Measurements from ENCODE around the gene SFTPA1. TPM values are rescaled to one million over a fixed set of nuclear protein-coding genes. Genes with fewer than 3 reads are reported as not detected.
"Not testable (repeated sequence)": the region's sequence is repeated elsewhere in the genome, so short reads cannot be mapped to it uniquely, and the experiment has no call there.

The SFTPA1 gene
- total and polyA plus RNA-seq, 3 donors from 2014 or later, result not detected

DNA sequence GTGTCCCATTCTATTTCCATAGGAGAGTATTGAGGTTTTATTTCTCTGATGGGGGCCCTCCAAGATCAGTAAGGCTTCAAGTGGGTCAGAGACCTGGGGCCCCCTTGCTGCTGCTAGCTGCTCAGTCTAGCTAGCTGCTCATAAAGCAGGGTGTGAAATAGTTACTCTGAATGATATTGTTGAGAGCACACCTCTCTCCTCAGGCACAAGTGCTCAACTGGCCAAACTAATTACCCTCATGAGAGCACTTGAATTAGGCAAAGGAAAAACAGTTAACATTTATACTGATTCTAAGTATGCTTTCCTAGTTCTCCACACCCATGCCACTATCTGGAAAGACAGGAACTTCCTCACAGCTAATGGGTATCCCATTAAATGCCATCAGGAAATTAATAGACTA is 5.4 kb upstream of the SFTPA1 start:
- H3K36me3 ChIP-seq (ENCODE audit: low read depth, missing control alignments), result no peaks in the 10 kb centered on the region
- no peaks in the 10 kb centered on the region for H3K4me1 ChIP-seq
- H3K27me3 ChIP-seq, result no peaks in the 10 kb centered on the region
- TF ChIP-seq, protein P1, sequence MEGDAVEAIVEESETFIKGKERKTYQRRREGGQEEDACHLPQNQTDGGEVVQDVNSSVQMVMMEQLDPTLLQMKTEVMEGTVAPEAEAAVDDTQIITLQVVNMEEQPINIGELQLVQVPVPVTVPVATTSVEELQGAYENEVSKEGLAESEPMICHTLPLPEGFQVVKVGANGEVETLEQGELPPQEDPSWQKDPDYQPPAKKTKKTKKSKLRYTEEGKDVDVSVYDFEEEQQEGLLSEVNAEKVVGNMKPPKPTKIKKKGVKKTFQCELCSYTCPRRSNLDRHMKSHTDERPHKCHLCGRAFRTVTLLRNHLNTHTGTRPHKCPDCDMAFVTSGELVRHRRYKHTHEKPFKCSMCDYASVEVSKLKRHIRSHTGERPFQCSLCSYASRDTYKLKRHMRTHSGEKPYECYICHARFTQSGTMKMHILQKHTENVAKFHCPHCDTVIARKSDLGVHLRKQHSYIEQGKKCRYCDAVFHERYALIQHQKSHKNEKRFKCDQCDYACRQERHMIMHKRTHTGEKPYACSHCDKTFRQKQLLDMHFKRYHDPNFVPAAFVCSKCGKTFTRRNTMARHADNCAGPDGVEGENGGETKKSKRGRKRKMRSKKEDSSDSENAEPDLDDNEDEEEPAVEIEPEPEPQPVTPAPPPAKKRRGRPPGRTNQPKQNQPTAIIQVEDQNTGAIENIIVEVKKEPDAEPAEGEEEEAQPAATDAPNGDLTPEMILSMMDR (IDR thresholded peaks at IDR 0.05), result no peak
- TF ChIP-seq POLR2A (IDR thresholded peaks at IDR 0.05), result no peak
- no peaks in the 10 kb centered on the region for H3K9me3 ChIP-seq
- intact Hi-C loops (cut with DNase I; ENCODE audit: low total_unique reads), result no loop called here
- H3K4me3 ChIP-seq, result no peak overlapping the region
- no peak overlapping the region for H3K27ac ChIP-seq
- DNase-seq, result no peak

DNA sequence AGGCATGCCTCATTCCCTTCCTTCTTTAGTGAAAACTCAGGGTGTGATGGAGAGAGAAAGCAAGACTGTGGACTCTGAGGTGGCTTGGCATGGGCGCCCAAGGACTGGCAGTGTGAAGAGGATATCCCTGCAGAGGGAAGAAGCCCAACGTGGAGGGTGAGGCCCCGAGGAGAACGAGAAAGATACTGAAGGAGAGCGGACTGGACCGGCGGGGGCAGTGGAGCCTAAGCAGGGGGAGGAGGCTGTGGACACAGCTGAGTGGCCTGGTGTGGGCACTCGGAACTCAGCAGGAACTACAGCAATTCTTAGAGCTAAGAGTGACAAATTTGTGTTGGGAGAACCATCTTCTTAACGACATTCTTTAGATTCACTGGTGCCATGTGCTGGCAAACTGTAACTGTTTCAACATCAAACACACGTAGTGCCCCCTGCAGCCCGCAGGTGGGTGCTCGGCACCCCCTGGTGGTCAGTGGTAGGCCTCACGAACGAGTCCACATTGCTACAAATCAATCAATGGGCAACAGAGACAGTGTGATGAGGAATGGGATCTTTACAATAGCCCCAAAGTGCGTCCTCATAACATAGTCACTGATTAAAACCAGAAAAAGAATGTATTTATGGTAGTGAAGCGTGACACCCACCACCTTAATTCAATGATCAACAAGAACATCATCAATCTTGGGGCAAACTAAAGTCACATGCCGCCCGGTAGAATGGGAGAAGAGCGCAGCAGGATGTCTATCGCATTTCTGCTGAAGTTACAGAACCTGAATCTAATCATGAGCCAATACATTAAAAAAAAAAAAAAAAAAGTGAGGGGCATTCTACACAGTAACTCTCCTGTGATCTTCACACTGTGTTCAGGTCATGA is 2.0 kb upstream of the SFTPA1 start:
- H3K36me3 ChIP-seq (ENCODE audit: low read depth, missing control alignments), result no peaks in the 10 kb centered on the region
- H3K9me3 ChIP-seq, result no peaks in the 10 kb centered on the region
- H3K27ac ChIP-seq, result no peak overlapping the region
- no peak for TF ChIP-seq POLR2A (IDR thresholded peaks at IDR 0.05)
- TF ChIP-seq, protein P1 (IDR thresholded peaks at IDR 0.05), result peak; percentile 14 to 50 (median 23)
- H3K4me3 ChIP-seq, result no peak overlapping the region
- WGBS, 2 donors, result 66 to 67% methylated on average over 20 of the region's 20 CpGs
- H3K4me1 ChIP-seq, result no peaks in the 10 kb centered on the region
- no peaks in the 10 kb centered on the region for H3K27me3 ChIP-seq
- peak; percentile 30 for DNase-seq
- intact Hi-C loops (cut with DNase I; ENCODE audit: low total_unique reads), result no loop called here

DNA sequence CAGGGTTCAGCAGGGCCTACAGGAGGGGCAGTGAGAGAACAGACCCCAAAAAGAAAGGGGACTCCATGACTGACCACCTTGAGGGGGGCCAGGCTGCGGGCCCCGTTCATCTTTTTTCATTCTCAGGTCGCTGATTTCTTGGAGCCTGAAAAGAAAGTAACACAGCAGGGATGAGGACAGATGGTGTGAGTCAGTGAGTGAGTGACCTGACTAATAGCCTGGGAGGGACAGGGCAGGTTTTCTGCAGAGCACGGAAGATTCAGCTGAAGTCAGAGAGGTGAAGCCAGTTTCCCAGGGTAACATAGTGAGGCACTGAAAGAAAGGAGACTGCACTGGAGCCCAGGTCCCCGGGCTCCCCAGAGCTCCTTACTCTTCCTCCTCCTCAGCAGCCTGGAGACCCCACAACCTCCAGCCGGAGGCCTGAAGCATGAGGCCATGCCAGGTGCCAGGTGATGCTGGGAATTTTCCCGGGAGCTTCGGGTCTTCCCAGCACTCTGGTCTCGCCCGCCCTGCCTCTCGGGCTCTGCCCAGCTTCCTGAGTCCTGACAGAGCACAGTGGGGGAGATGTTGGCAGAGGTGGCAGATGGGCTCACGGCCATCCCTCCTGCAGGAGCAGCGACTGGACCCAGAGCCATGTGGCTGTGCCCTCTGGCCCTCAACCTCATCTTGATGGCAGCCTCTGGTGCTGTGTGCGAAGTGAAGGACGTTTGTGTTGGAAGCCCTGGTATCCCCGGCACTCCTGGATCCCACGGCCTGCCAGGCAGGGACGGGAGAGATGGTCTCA is 646 bp downstream of the SFTPA1 start:
- DNase-seq; H3K36me3 ChIP-seq (ENCODE audit: low read depth, missing control alignments); H3K4me1 ChIP-seq; H3K9me3 ChIP-seq; H3K27ac ChIP-seq; intact Hi-C loops (cut with DNase I; ENCODE audit: low total_unique reads); H3K27me3 ChIP-seq; H3K4me3 ChIP-seq: not testable (repeated sequence)
- 77 to 94% methylated on average over 11 to 17 of the region's 18 CpGs for WGBS, 2 donors

DNA sequence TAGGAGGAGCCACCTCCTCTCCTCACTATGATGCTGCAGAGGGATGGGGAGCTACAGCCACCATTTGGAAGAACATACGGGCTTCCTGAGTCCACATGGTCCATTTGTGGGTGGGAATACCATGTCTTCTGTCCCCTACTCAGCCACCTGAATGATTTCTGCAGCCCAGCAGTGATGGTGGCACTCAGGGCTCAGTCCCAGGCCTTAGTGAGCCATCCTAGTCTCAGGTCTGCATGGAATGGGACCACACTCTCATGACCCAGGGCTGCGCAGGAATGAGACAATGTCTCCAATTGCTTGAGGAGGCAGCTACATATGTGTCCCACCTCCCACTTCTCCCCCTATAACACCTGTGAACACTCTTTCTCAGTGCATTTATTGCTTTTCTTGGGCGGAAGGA is 4.8 kb downstream of the SFTPA1 start:
- intact Hi-C loops (cut with DNase I; ENCODE audit: low total_unique reads), result no loop called here
- TF ChIP-seq POLR2A (IDR thresholded peaks at IDR 0.05), result no peak
- TF ChIP-seq, protein P1 (IDR thresholded peaks at IDR 0.05), result no peak
- Histone ChIP-seq H3K4me1 (no peaks in the 10 kb centered on the region), H3K36me3 (ENCODE audit: low read depth, missing control alignments) (no peaks in the 10 kb centered on the region), H3K27ac (no peak overlapping the region), H3K27me3 (no peaks in the 10 kb centered on the region), H3K9me3 (no peaks in the 10 kb centered on the region), H3K4me3 (no peak overlapping the region)
- DNase-seq, result no peak
- 80 to 85% methylated on average over 3 of the region's 3 CpGs for WGBS, 2 donors

DNA sequence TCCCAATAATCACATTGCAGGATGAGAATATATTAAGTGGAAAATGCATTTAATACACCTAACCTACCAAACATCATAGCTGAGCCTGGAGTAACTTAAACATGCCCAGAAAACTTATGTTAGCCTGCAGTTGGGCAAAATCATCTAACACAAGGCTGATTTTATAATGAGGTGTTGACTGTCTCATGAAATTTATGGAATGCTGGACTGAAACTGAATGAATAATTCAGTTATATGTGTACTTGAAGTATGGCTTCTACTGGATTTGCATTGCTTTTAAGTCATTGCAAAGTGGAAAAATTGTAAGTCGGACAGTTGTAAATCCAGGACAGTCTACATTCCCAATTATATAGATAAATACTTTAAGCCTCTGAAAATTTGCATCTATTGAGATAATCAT is 5.4 kb downstream of the SFTPA1 start:
- Histone ChIP-seq H3K27me3 (no peaks in the 10 kb centered on the region), H3K4me1 (no peaks in the 10 kb centered on the region), H3K9me3 (no peaks in the 10 kb centered on the region), H3K27ac (no peak overlapping the region), H3K4me3 (no peak overlapping the region), H3K36me3 (ENCODE audit: low read depth, missing control alignments) (no peaks in the 10 kb centered on the region)
- TF ChIP-seq POLR2A (IDR thresholded peaks at IDR 0.05), result no peak
- TF ChIP-seq, protein P1 (IDR thresholded peaks at IDR 0.05), result no peak
- 83 to 95% methylated on average over 1 of the region's 1 CpG for WGBS, 2 donors
- DNase-seq, result no peak
- intact Hi-C loops (cut with DNase I; ENCODE audit: low total_unique reads), result no loop called here

DNA sequence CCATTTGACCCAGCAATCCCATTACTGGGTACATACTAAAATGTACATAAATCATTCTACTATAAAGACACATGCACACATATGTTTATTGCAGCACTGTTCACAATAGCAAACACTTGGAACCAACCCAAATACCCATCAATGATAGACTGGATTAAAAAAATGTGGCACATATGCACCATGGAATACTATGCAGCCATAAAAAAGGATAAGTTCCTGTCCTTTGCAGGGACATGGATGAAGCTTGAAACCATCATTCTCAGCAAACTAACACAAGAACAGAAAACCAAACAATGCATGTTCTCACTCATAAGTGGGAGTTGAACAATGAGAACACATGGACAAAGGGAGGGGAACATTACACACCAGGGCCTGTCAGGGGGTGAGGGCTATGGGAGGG is 12.9 kb downstream of the SFTPA1 start:
- H3K4me1 ChIP-seq; DNase-seq; H3K27ac ChIP-seq; H3K27me3 ChIP-seq; H3K4me3 ChIP-seq; H3K9me3 ChIP-seq; intact Hi-C loops (cut with DNase I; ENCODE audit: low total_unique reads); H3K36me3 ChIP-seq (ENCODE audit: low read depth, missing control alignments): not testable (repeated sequence)

Measured in testis (tissue), 3 donors.